ENCODE results near the gene CAMK2A. TPM values are rescaled to one million over a fixed set of nuclear protein-coding genes. Genes with fewer than 3 reads are reported as not detected.

CAMK2A gene
- total RNA-seq, 4 donors from 2014 or later, result 0.32 to 0.82 TPM; not detected in 2

GRCh38 chr5:150224483-150225027, 65.0 kb downstream of the CAMK2A start:
- Histone ChIP-seq H3K4me1 (no peaks in the 10 kb centered on the region), H3K9me3 (no peaks in the 10 kb centered on the region), H3K27me3 (no peaks in the 10 kb centered on the region), H3K4me3 (no peak overlapping the region), H3K36me3 (no peaks in the 10 kb centered on the region), H3K27ac (no peak overlapping the region)
- DNase-seq, result no peak
- TF ChIP-seq POLR2A (IDR thresholded peaks at IDR 0.05) (no peak), CTCF (IDR thresholded peaks at IDR 0.05) (no peak), EP300 (IDR thresholded peaks at IDR 0.05; ENCODE audit: low read depth) (no peak), POLR2AphosphoS5 (IDR thresholded peaks at IDR 0.05) (no peak)
- in situ Hi-C loops (cut with MboI; ENCODE audit: low pct_ligation_motif_present in 1 of 4, low pct_unique_long_range_greater_than_20kb in 1 of 4, low sequenced_read_pairs in 3 of 4), result loop anchor here in 1 of 4 donors (25.0 kb wide), 1 partner anchor 387 kb away; no protein-coding TSS in a partner anchor
- intact Hi-C loops (cut with DNase I; ENCODE audit: low total_unique reads), result no loop called here
- WGBS, 2 donors (ENCODE audit: low coverage in 1 of 2), result 62 to 72% methylated on average over 2 to 8 of the region's 8 CpGs

GRCh38 chr5:150223474-150223873, 66.1 kb downstream of the CAMK2A start:
- no peak for DNase-seq
- Histone ChIP-seq H3K36me3 (no peaks in the 10 kb centered on the region), H3K9me3 (no peaks in the 10 kb centered on the region), H3K4me1 (no peaks in the 10 kb centered on the region), H3K27me3 (no peaks in the 10 kb centered on the region), H3K4me3 (no peak overlapping the region), H3K27ac (no peak overlapping the region)
- in situ Hi-C loops (cut with MboI; ENCODE audit: low pct_ligation_motif_present in 1 of 4, low pct_unique_long_range_greater_than_20kb in 1 of 4, low sequenced_read_pairs in 3 of 4) (loop anchor here in 1 of 4 donors (25.0 kb wide), 1 partner anchor 386 kb away; no protein-coding TSS in a partner anchor), intact Hi-C loops (cut with DNase I; ENCODE audit: low total_unique reads) (no loop called here)
- 86 to 89% methylated on average over 5 to 7 of the region's 7 CpGs for WGBS, 2 donors (ENCODE audit: low coverage in 1 of 2)
- TF ChIP-seq EP300 (IDR thresholded peaks at IDR 0.05; ENCODE audit: low read depth), result no peak
- no peak for TF ChIP-seq CTCF (IDR thresholded peaks at IDR 0.05)
- TF ChIP-seq POLR2AphosphoS5 (IDR thresholded peaks at IDR 0.05), result no peak
- TF ChIP-seq POLR2A (IDR thresholded peaks at IDR 0.05), result no peak

- intact Hi-C loops (cut with DNase I; ENCODE audit: low total_unique reads) (no loop called here), in situ Hi-C loops (cut with MboI; ENCODE audit: low pct_ligation_motif_present in 1 of 4, low pct_unique_long_range_greater_than_20kb in 1 of 4, low sequenced_read_pairs in 3 of 4) (loop anchor here in 1 of 4 donors (25.0 kb wide), 1 partner anchor 386 kb away; no protein-coding TSS in a partner anchor)
- DNase-seq, result no peak
- H3K4me1 ChIP-seq, result peaks cover 1 to 5% (median 1%) of the 10 kb centered on the region in 4 donors
- H3K4me3 ChIP-seq, result no peak overlapping the region
- H3K27ac ChIP-seq, result no peak overlapping the region
- H3K9me3 ChIP-seq, result no peaks in the 10 kb centered on the region
- WGBS, 2 donors (ENCODE audit: low coverage in 1 of 2), result 67 to 92% methylated on average over 1 to 21 of the region's 21 CpGs
- H3K27me3 ChIP-seq, result no peaks in the 10 kb centered on the region
- TF ChIP-seq POLR2A (IDR thresholded peaks at IDR 0.05), result no peak
- TF ChIP-seq POLR2AphosphoS5 (IDR thresholded peaks at IDR 0.05), result no peak
- TF ChIP-seq EP300 (IDR thresholded peaks at IDR 0.05; ENCODE audit: low read depth), result no peak
- TF ChIP-seq CTCF (IDR thresholded peaks at IDR 0.05), result no peak
- no peaks in the 10 kb centered on the region for H3K36me3 ChIP-seq
Observed at GRCh38 chr5:150222906-150223305, 66.7 kb downstream of the CAMK2A start.

GRCh38 chr5:150221471-150221870, 68.1 kb downstream of the CAMK2A start:
- in situ Hi-C loops (cut with MboI; ENCODE audit: low pct_ligation_motif_present in 1 of 4, low pct_unique_long_range_greater_than_20kb in 1 of 4, low sequenced_read_pairs in 3 of 4), result loop anchor here in 1 of 4 donors (25.0 kb wide), 1 partner anchor 384 kb away; no protein-coding TSS in a partner anchor
- Histone ChIP-seq H3K36me3 (no peaks in the 10 kb centered on the region), H3K9me3 (no peaks in the 10 kb centered on the region), H3K27ac (no peak overlapping the region), H3K4me3 (no peak overlapping the region), H3K4me1 (peaks cover 14 to 19% (median 16%) of the 10 kb centered on the region in 4 donors), H3K27me3 (no peaks in the 10 kb centered on the region)
- TF ChIP-seq POLR2AphosphoS5 (IDR thresholded peaks at IDR 0.05), result no peak
- TF ChIP-seq EP300 (IDR thresholded peaks at IDR 0.05; ENCODE audit: low read depth), result no peak
- TF ChIP-seq CTCF (IDR thresholded peaks at IDR 0.05), result no peak
- no peak for TF ChIP-seq POLR2A (IDR thresholded peaks at IDR 0.05)
- intact Hi-C loops (cut with DNase I; ENCODE audit: low total_unique reads), result no loop called here
- DNase-seq, result no peak
- WGBS, 2 donors (ENCODE audit: low coverage in 1 of 2), result 80 to 81% methylated on average over 1 to 5 of the region's 5 CpGs

Measured in transverse colon (tissue), 4 donors.